Endothelial cell (in vitro differentiated cells): Measurements from ENCODE around the gene CCT3. TPM values are rescaled to one million over a fixed set of nuclear protein-coding genes. Genes with fewer than 3 reads are reported as not detected.
"Not testable (repeated sequence)": the region's sequence is repeated elsewhere in the genome, so short reads cannot be mapped to it uniquely, and the experiment has no call there.

ENCODE experiments used
- DNase-seq: peaks from one replicate; pipeline ENCODE4 v3.0.0; 2021; ENCODE audit warnings: low spot score
- H3K27ac Mint-ChIP-seq: one replicate; pipeline ENCODE4 v1.8.0; 2021; ENCODE audit warnings: mixed read lengths, inconsistent platforms; ENCODE audit not compliant: unreplicated experiment
- H3K27me3 Mint-ChIP-seq: one replicate; pipeline ENCODE4 v1.8.0; 2021; ENCODE audit warnings: mild to moderate bottlenecking, moderate library complexity, mixed read lengths, inconsistent platforms; ENCODE audit not compliant: unreplicated experiment
- H3K36me3 Mint-ChIP-seq: one replicate; pipeline ENCODE4 v1.8.0; 2021; ENCODE audit warnings: mild to moderate bottlenecking, low read depth, mixed read lengths, inconsistent platforms; ENCODE audit not compliant: unreplicated experiment
- H3K4me1 Mint-ChIP-seq: one replicate; pipeline ENCODE4 v1.8.0; 2021; ENCODE audit warnings: mild to moderate bottlenecking, mixed read lengths, inconsistent platforms; ENCODE audit not compliant: unreplicated experiment
- H3K4me3 Mint-ChIP-seq: one replicate; pipeline ENCODE4 v1.8.0; 2021; ENCODE audit warnings: mild to moderate bottlenecking, mixed read lengths, inconsistent platforms; ENCODE audit not compliant: unreplicated experiment
- H3K9me3 Mint-ChIP-seq: one replicate; pipeline ENCODE4 v1.8.0; 2021; ENCODE audit warnings: mixed read lengths, inconsistent platforms; ENCODE audit not compliant: unreplicated experiment
- total RNA-seq: library from RNA; stranded (reverse); fragmentation: NEBNext Ultra II Directional; extraction: Animal tissue kit (Norgen Biotek cat#: 25700); gene quantifications from one replicate; pipeline ENCODE4 v1.2.1, GENCODE V29; 2021; ENCODE audit not compliant: unreplicated experiment
- TF ChIP-seq, protein P1 (sequence below): fragments of 200-600 bp; sonication (generic); IDR thresholded peaks from one replicate; pipeline ENCODE4 v1.5.0; 2021; ENCODE audit warnings: antibody characterized with exemption; ENCODE audit not compliant: unreplicated experiment

CCT3 gene
- total RNA-seq, 1 donor from 2014 or later, result 218 TPM

DNA sequence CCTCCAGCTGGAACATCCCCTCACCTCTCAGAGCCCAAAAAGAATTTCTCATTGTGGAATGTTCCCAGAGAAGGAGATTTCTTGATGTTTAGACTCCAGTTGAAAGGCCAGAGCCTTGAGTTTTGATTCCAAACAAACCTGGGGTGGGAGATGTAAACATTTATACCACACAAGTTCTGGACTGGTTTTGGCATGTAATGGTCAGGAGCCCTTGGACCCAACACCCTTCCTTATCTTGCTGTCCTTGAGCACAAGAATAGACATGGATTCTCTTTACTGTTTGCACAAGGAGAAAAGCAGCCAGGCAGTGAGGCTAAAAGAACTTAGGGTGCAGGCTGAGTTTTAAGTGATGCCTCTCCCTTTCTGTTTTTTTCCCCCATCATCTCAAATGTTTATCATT is 35.5 kb upstream of the CCT3 start:
- Mint-ChIP-seq H3K27ac (no peak overlapping the region), H3K27me3 (peaks cover 5% of the 10 kb centered on the region), H3K9me3 (no peaks in the 10 kb centered on the region), H3K36me3 (no peaks in the 10 kb centered on the region), H3K4me1 (peaks cover 8% of the 10 kb centered on the region), H3K4me3 (no peak overlapping the region)
- TF ChIP-seq, protein P1, sequence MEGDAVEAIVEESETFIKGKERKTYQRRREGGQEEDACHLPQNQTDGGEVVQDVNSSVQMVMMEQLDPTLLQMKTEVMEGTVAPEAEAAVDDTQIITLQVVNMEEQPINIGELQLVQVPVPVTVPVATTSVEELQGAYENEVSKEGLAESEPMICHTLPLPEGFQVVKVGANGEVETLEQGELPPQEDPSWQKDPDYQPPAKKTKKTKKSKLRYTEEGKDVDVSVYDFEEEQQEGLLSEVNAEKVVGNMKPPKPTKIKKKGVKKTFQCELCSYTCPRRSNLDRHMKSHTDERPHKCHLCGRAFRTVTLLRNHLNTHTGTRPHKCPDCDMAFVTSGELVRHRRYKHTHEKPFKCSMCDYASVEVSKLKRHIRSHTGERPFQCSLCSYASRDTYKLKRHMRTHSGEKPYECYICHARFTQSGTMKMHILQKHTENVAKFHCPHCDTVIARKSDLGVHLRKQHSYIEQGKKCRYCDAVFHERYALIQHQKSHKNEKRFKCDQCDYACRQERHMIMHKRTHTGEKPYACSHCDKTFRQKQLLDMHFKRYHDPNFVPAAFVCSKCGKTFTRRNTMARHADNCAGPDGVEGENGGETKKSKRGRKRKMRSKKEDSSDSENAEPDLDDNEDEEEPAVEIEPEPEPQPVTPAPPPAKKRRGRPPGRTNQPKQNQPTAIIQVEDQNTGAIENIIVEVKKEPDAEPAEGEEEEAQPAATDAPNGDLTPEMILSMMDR, result no peak
- DNase-seq, result no peak

DNA sequence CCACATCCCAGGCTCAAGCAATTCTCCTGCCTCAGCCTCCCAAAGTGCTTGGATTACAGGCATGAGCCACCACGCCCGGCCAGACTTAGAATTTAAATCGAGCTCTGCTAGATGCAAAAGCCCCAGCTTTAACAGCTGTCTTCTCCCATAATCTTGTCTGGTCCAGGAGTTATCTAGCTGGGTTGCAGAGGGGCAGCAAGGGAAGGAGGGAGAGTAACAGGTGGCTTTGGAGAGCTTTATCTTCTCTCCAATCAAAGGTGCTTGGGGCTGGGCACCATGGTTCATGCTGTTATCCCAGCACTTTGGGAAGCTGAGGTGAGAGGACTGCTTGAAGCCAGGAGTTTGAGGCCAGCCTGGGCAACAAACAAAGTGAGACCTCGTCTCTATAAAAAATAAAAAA is 34.8 kb upstream of the CCT3 start:
- Mint-ChIP-seq H3K4me3 (no peak overlapping the region), H3K4me1 (peaks cover 8% of the 10 kb centered on the region), H3K27me3 (peaks cover 6% of the 10 kb centered on the region), H3K36me3 (no peaks in the 10 kb centered on the region), H3K27ac (no peak overlapping the region), H3K9me3 (no peaks in the 10 kb centered on the region)
- TF ChIP-seq, protein P1, result no peak
- no peak for DNase-seq

DNA sequence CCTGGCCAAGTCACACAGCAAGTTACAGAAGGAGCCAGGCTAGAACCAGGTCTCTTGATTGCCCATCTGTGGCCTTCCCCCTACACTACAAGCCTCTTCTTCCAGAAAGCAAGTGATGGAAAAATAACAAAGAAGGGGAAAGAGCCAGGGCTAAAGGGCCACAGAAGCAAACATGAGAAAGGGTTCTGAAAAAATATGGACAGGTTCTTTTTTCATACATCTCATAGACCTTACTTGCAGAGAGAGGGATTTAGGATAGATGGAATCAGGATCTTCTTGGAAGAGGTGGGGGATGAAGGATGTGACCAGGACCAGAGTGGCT is 34.1 kb upstream of the CCT3 start:
- DNase-seq, result no peak
- H3K36me3 Mint-ChIP-seq, result no peaks in the 10 kb centered on the region
- H3K27me3 Mint-ChIP-seq, result peaks cover 8% of the 10 kb centered on the region
- no peaks in the 10 kb centered on the region for H3K9me3 Mint-ChIP-seq
- H3K4me3 Mint-ChIP-seq, result no peak overlapping the region
- TF ChIP-seq, protein P1, result no peak
- H3K27ac Mint-ChIP-seq, result no peak overlapping the region
- H3K4me1 Mint-ChIP-seq, result peaks cover 4% of the 10 kb centered on the region

DNA sequence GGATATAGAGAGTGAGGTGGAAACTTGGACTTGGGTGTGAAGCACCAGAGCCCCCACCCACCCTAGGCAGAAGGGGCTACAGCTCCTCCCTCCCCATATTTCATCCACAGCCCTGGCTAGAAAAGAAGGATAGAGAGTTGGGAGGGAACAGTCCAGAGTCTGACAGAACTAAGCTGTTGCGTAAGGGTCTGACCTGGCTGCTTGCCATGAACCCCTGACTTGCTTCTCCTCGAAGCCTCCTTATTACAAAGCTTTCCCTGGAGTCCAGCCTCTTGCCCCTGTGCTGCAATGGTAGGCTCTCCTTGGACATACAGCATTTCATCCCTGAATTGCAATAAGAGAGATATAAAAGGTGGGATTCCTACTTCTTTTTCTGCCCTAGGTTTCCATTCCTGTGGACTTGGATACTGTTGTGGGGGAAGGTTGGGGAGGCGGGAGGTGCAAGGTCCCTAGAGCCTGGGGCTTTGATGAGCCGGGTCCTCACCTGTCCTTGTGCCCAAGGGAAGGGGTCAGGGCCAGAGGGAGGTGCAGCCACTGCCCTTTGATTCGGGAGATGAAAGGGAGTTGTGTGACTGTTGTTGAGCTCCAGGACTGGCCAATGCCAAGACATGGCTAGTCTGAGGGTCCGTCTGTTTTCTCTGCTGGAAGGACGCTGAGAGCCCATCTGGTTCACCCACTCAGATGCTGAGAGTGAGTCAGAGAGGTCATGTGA is 33.6 kb upstream of the CCT3 start:
- Mint-ChIP-seq H3K4me1 (peaks cover 4% of the 10 kb centered on the region), H3K9me3 (no peaks in the 10 kb centered on the region), H3K27ac (no peak overlapping the region), H3K36me3 (no peaks in the 10 kb centered on the region), H3K27me3 (peaks cover 8% of the 10 kb centered on the region), H3K4me3 (no peak overlapping the region)
- no peak for DNase-seq
- TF ChIP-seq, protein P1, result no peak

DNA sequence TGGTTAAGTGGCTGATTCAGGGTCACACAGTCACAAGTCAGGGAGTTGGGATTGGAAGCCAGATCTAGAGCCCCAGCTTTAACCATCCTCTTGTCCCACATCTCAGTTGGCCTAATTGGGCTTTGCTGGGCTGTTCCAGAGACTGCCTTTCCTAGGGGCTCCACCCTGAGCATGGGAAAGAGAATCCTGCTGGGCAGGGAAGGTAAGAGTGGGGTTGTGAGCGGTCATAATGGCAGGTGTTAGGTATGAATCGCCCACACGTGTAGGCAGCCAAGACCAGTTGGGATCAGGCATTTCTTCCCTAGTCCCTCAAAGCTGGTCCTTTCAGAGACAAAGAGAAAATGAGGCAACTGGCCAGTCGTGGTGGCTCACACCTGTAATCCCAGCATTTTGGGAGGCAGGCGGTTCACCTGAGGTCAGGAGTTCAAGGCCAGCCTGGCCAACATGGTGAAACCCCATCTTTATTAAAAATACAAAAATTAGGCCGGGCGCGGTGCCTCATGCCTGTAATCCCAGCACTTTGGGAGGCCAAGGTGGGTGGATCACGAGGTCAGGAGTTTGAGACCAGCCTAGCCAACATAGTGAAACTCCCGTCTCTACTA is 31.7 kb upstream of the CCT3 start:
- H3K27me3 Mint-ChIP-seq, DNase-seq, H3K27ac Mint-ChIP-seq, H3K4me3 Mint-ChIP-seq, H3K4me1 Mint-ChIP-seq, H3K36me3 Mint-ChIP-seq, H3K9me3 Mint-ChIP-seq: not testable (repeated sequence)
